NCI-H146 (cell line): ENCODE results near the gene KIN.
"Not testable (repeated sequence)": the region's sequence is repeated elsewhere in the genome, so short reads cannot be mapped to it uniquely, and the experiment has no call there.

Source experiments
- DNase-seq: peaks from one replicate; lab custom pipeline; 2025; lab: John Stamatoyannopoulos, UW

KIN gene

DNA sequence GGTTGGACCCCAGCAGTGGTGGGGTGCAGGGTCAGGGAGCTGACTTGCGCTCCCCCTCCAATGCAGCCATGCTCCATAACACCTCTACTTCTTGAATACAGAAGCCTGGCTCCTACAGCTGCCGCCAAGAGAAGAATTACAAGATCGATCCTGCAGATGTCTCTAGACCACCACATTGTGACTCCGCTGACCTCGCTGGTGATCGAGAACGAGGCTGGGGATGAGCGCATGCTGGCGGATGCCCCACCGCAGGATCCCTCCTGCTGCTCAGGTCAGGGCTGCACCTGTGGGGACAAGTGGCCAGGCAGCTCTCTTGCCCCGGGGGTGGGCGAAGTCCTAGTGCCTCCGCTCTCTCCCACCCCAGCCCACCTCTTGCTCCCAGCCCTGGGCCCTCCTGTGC is 53.0 kb downstream of the KIN start:
- DNase-seq: no peak

DNA sequence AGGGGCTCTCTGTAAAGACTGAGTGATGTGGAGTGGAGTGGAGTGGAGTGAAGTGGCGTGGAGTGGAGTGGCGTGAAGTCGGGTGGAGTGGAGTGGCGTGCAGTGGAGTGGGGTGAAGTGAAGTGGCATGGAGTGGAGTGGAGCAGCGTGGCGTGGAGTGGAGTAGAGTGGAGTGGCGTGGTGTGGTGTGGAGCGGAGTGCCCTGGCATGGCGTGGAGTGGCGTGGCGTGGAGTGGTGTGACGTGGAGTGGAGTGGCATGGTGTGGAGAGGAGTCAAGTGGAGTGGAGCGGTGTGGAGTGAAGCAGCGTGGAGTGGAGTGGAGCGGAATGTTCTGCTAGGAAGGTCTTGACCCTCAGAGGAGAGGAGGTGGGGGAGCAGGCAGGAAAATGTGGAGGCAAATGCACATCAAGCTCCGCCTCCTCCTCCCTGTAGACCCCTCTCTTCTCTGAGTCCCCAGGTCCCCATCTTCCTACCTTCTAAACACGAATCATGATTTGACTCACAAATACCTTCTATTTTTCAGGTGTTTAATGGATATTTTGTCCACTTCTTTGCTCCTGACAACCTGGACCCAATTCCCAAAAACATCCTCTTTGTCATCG is 64.8 kb downstream of the KIN start:
- DNase-seq: no peak

DNA sequence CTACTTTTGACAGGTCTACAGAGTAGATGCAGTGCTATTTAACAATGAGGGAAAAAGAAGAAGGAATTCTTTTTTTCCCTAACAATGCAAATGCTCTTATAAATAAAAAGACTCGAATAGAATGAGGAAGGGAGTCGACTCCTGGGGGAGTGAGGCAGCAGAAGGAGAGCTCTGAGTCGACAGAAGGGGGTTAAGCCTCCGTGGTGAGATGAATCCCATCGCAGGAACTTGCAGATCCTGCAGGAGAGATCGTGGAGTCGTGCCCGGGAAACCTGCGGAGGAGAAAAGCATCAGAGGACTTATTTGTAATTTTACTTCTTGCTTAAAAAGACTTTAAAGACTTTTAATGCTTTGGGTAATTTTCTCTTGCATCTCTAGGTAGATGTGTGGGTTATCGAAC is 67.3 kb downstream of the KIN start:
- no peak for DNase-seq

DNA sequence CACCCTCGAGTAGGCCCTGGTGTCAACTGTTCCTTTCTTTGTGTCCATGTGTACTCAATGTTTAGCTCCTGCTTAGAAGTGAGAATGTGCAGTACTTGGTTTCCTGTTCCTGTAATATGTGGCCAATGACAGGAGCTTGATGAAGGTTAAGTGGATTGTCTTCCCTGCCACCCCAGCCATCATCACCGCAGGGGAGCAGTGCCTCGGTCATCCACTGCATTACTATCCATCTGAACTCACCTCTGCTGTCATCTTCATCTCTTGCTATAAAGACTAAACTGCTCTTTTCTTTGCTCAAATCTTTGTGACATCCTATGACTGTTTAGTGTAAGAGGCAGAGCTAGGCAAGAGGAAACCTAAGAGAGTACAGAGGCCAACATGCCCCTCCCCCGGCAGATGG is 69.1 kb downstream of the KIN start:
- DNase-seq: no peak

DNA sequence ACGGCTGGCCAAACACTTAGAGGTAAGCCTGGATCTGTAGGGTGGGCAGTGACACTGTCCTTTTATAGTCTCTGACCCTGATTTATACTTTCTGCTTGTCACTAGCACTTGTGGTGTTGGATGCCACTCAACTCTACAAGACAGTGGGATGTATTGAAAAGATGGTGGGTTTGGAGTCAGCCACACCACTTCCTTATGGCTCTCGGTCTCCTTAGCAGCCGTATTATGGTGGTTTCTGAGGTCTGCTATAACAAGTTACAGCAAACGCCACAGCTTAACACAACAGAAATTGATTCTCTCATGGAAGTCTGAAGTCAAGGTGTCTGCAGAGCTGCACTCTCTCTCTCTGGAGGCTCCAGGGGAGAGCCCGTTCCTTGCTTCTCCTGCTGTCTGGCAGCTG is 70.0 kb downstream of the KIN start:
- no peak for DNase-seq

DNA sequence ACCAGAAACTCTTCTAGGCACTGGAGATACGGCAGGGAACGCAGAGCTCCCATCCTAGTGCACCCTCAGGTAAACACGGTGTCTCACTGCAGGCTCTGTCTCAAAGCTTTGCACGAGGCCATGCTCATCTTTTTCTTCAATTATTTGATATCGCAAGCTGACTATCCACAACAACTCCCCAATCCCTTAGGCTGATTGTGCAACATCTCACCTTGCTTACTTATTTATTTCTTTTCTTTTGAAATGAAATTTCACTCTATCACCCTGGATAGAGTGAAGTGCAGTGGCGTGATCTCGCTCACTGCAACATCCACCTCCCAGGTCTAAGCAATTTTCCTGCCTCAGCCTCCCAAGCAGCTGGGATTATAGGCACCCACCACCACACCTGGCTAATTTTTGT is 72.3 kb downstream of the KIN start:
- no peak for DNase-seq

DNA sequence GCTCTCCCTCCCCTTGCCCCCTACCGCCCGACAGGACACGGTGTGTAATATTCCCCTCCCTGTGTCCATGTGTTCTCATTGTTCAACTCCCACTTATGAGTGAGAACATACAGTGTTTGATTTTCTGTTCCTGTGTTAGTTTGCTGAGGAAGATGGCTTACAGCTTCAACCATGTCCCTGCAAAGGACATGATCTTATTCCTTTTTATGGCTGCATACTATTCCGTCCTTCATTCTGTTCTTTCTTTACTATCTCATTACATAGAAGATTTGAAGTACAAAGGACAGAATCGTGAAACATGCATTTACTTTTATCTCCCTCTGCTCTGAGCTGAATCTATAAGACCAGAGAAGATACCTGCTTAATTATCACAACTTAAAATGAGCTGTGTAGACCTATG is 76.7 kb downstream of the KIN start:
- not testable (repeated sequence) for DNase-seq

DNA sequence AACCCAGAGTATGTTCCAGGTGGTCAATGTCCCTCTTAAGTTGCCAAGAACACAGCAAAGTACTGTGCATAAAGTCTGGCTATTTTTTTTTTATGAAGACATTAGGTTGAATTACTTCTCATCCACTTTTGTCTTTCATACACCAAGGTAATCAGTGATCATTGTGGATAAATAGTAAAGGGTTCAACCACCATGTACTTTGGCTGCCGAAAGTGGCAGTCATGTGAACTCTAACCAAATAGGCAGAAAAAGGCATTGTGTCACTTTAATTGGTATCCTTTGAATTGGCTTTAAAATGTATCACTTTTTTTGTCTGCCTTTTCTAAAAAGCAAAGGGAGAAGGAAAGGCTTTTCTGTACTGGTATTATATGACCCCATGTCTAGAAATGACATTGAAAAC is 77.3 kb downstream of the KIN start:
- no peak for DNase-seq

DNA sequence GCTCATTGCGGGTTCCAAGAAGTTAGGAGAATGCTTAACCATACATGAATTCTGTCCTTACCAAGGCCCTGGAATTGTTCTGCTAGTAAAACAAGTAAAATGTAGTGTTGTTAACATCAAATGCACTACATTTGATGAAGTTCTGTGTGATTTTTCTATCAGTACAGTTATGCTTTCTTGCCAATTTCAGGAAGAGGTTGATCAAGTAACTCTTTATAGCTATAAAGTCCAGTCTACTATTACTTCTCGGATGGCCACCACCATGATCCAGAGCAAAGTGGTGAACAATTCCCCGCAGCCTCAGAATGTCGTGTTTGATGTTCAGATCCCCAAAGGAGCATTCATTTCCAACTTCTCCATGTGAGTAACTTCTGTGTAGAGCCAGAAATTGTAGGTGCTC is 79.0 kb downstream of the KIN start:
- DNase-seq: no peak

DNA sequence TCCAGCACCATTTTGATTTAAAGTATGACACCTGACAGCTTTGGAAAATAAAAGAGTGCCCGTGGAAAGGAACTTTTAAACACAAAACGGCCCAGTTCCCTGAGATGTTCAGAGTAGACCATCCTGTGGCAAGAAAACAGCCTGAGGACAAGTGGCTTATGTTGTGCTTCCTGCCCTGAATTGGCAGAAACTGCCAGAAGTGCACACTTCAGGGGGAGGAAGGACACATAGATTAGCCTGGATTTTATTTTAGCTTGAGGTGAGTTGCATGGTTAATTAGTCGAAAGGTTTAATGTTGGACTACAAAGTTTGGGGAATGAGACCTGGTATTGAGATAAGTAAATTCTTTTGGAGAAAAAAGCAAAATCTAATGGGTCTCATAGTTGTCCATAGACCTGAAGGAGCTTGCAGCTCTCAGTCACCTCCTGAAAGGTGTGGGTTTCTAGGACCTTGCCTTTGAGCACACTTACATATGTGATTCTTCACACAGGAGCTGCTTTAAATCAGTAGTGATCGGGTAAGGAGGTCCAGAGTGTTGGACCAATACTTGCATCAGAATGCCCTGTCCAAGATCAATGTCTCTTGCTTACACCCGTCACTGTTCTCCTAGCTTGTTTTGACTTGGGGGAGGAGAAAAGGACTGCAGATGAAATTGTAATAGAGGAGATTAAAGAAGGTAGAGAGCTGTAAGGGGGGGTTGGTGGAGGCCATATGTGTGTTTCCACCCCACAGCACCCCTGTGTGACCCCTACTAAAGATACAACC is 79.8 kb downstream of the KIN start:
- no peak for DNase-seq

DNA sequence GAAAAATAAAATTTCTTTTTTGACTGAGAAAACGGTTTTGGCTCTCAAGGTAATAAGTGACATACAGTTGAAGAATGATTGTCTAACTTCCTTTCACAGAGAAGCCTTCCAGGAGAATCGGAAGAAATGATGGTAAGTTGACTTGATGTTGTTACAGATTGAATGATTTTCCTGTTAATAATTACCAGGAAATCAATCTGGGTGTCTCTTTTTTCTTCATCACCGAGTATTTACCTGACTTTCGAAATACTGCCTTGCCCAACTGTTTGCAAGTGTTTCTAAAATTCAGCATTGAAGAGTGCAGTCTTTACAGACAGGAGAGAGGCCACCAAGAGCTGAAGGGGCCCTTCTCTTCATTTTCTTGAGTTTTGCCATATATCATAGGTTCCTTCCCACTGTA is 80.7 kb downstream of the KIN start:
- no peak for DNase-seq

DNA sequence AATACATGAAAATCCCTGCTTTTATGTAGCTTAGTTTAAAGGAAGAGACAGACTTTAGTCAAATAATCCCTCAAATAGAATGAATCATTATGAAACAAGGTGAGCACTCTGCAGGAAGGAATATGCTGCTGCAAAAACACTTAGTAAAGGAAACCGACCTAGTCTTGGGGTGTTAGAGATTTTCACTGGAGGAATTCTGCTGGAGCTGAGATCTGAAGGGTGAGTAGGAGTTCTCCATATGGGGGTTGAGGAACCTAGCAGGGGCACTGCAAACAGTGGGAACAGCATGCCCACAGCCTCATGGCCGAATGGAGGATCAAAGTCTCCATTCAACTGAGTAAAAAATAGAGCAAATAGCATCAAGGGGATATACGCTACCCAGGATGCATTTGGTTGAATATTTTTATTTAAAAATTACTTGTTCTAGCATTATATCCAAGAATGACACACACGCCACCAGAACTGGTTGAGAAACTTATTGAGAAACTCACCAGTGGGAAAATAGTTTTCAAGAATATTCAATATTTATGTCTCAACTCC is 81.2 kb downstream of the KIN start:
- DNase-seq: no peak

DNA sequence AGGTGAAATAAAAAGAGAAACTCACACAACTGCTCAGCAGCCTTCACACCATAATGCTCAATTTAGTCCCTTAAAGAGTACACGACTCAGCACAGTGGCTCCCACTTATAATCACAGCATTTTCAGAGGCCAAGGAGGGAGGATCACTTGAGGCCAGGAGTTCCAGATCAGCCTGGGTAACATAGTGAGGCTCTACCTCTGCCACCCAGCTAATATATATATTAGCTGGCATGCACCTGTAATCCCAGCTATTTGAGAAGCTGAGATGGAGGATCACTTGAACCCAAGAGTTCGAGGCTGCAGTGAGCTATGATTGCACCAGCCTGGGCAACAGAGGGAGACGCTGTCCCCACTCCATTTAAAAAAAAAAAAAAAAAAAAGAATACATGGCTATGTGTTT is 82.5 kb downstream of the KIN start:
- no peak for DNase-seq

DNA sequence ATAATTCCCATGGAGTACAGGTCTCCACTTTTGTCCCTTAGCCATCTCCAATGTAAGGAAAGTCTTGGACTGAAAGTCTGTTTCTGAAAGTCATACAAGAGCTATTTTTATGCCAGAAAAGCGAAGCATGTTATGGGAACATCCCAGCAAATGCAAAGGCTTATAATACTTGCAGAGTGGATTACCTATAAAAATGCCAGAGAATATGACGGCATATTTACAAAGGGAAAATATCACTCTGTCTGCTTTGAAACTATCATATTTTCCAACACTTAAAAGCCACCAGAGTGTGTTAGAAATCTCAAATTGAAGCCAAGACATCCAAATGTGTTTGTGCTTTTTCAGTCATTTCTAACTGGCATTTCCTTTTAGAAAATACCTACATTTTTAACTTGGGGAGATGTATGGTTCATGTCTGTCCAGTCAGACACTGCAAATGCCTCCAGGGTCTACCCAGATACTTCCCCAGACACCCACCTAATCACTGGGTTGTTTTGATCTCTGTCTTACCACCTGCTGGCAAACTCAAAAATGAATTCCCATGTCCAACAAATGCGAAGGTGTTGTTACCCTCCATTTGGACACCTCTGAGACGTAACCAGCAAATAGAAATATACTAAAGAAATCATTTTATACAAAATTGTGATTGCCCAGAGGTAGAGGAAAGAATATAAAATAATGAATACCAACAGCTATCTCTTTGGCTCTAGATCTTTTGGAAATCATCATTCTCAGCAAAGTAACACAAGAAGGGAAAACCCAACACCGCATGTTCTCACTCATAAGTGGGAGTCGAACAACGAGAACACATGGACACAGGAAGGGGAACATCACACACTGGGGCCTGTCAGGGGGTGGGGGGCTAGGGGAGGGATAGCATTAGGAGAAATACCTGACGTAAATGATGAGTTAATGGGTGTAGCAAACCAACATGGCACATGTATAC is 83.4 kb downstream of the KIN start:
- DNase-seq: no peak

DNA sequence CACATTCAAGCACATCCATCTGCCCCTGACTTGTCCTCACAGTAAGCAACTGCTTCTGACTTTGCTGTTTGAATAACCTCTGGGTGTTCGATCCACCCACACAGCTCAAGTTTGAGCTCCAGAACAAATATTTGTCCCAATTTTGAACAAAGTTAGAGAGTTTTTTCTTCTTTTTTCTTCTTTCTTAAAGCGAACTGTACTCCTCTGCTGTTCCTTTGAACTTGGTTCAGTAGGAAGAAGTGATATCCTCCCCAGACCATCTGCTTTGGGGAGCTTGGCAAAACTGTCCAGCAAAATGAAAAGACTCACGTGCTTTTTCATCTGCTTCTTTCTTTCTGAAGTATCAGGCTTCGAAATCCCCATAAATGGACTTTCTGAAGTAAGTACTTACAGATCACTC is 84.7 kb downstream of the KIN start, which contains the start of gene ITIH2:
Gene ITIH2, plus strand, starts transcription at position 177 of the 400 bp plus-strand sequence. Its CDS starts 119 bp downstream, at position 296.
- no peak for DNase-seq

DNA sequence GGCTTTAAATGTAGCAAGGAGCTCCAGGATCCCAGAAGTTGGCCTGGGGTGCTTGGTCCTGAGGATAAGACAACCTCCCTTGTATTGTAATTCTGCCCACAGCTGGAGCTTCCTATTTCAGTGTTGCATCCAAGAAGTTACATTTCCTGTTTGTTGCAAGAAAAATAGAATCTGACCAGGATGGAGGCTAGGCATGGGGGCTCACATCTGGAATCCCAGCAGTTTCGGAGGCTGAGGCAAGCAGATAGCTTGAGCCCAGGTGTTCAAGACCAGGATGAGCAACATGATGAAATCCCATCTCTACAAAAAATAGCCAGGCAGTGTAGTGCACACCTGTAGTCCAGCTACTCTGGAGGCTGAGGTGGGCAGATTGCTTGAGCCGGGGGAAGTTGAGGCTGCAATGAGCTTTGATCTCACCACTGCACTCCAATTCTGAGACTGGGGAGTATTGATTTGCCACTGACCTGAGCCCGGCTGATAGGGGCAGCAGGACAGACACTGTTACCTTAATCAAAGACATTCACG is 85.4 kb downstream of the KIN start:
- DNase-seq: no peak

DNA sequence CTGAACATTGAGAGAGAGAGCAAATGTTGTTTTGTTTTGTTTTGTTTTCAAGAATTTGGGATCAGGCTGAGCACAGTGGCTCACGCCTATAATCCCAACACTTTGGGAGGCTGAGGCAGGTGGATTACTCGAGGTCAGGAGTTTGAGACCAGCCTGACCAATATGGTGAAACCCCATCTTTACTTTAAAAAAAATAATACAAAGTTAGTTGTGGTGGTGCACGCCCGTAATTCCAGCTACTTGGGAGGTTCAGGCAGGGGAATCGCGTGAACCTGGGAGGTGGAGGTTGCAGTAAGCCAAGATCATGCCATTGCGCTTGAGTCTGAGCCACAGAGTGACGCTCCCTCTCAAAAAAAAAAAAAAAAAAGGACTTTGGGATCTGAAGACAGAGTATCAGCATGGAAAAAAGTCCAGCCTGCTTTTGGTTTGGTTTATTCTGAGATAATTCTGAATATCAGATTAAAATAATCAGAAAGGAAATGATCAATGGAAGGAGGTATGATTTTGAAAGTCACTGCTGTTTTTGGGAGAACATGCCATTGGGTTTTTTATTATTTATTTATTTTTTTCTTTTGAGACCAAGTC is 86.5 kb downstream of the KIN start:
- DNase-seq: no peak
